Parathyroid adenoma (tissue), 2 donors: ENCODE data around the gene FGFBP2.

Experiments used
- H2AFZ ChIP-seq: fragments of 300-600 bp; sonication (generic); one replicate; pipeline ENCODE4 v1.7.0; 2017; ENCODE audit warnings: antibody characterized with exemption, mild to moderate bottlenecking
- H3K27ac ChIP-seq: fragments of 300-600 bp; sonication (generic); one replicate; pipeline ENCODE4 v1.7.0; 2017
- H3K27me3 ChIP-seq: fragments of 300-600 bp; sonication (generic); one replicate; pipeline ENCODE4 v1.7.0; 2017; ENCODE audit warnings: low read length; ENCODE audit not compliant: control insufficient read depth, insufficient read depth
- H3K36me3 ChIP-seq: fragments of 300-600 bp; sonication (generic); one replicate; pipeline ENCODE4 v1.7.0; 2017; ENCODE audit warnings: low read length; ENCODE audit not compliant: control insufficient read depth, insufficient read depth
- H3K4me1 ChIP-seq: fragments of 300-600 bp; sonication (generic); one replicate; pipeline ENCODE4 v1.7.0; 2017; ENCODE audit warnings: control low read depth
- H3K4me2 ChIP-seq: fragments of 300-600 bp; sonication (generic); one replicate; pipeline ENCODE4 v1.7.0; 2017; ENCODE audit warnings: low read length
- H3K4me3 ChIP-seq: fragments of 300-600 bp; sonication (generic); one replicate; pipeline ENCODE4 v1.7.0; 2017; ENCODE audit warnings: low read depth, low read length
- H3K79me2 ChIP-seq: fragments of 300-600 bp; sonication (generic); one replicate; pipeline ENCODE4 v1.7.0; 2017; ENCODE audit warnings: control low read depth
- H3K9ac ChIP-seq: fragments of 300-600 bp; sonication (generic); one replicate; pipeline ENCODE4 v1.7.0; 2017; ENCODE audit warnings: mild to moderate bottlenecking
- H3K9me3 ChIP-seq: fragments of 300-600 bp; sonication (generic); one replicate; pipeline ENCODE4 v1.7.0; 2017; ENCODE audit warnings: low read length; ENCODE audit not compliant: control insufficient read depth
- CTCF ChIP-seq: fragments of 300-600 bp; sonication (generic); IDR thresholded peaks from one replicate; pipeline ENCODE4 v1.7.0; 2017; ENCODE audit warnings: antibody characterized with exemption, mild to moderate bottlenecking
- donor health status: primary hyperparathyroidism.

Gene FGFBP2

GRCh38 chr4:15925830-15926229, 37.1 kb downstream of the FGFBP2 start:
- Histone ChIP-seq H3K36me3 (no peaks in the 10 kb centered on the region), H3K27ac (no peak overlapping the region), H3K4me3 (no peak overlapping the region), H3K9me3 (no peaks in the 10 kb centered on the region), H3K27me3 (no peaks in the 10 kb centered on the region), H2AFZ (no peak overlapping the region), H3K9ac (no peak overlapping the region), H3K79me2 (no peaks in the 10 kb centered on the region), H3K4me2 (no peak overlapping the region), H3K4me1 (no peaks in the 10 kb centered on the region)
- no peak for TF ChIP-seq CTCF

GRCh38 chr4:15921592-15921932, 41.4 kb downstream of the FGFBP2 start:
- Histone ChIP-seq H3K4me2 (no peak overlapping the region), H3K9ac (no peak overlapping the region), H3K79me2 (no peaks in the 10 kb centered on the region), H3K27ac (no peak overlapping the region), H3K27me3 (no peaks in the 10 kb centered on the region), H3K36me3 (no peaks in the 10 kb centered on the region), H3K4me1 (no peaks in the 10 kb centered on the region), H2AFZ (no peak overlapping the region), H3K9me3 (no peaks in the 10 kb centered on the region), H3K4me3 (no peak overlapping the region)
- no peak for TF ChIP-seq CTCF

GRCh38 chr4:15920723-15921591, 42.0 kb downstream of the FGFBP2 start:
- TF ChIP-seq CTCF, result no peak
- H3K27ac ChIP-seq, result no peak overlapping the region

GRCh38 chr4:15918484-15919129, 44.4 kb downstream of the FGFBP2 start:
- Histone ChIP-seq H3K4me1 (no peaks in the 10 kb centered on the region), H2AFZ (no peak overlapping the region), H3K27ac (no peak overlapping the region), H3K79me2 (no peaks in the 10 kb centered on the region), H3K4me2 (no peak overlapping the region), H3K4me3 (no peak overlapping the region), H3K9me3 (no peaks in the 10 kb centered on the region), H3K9ac (no peak overlapping the region), H3K27me3 (no peaks in the 10 kb centered on the region), H3K36me3 (no peaks in the 10 kb centered on the region)
- TF ChIP-seq CTCF, result no peak

More at GRCh38 chr4:15920723-15921591, 42.0 kb downstream of the FGFBP2 start:
- no peaks in the 10 kb centered on the region for H3K9me3 ChIP-seq
- H3K4me2 ChIP-seq, result no peak overlapping the region
- H2AFZ ChIP-seq, result no peak overlapping the region
- H3K36me3 ChIP-seq, result no peaks in the 10 kb centered on the region
- no peak overlapping the region for H3K4me3 ChIP-seq
- H3K9ac ChIP-seq, result no peak overlapping the region
- no peaks in the 10 kb centered on the region for H3K4me1 ChIP-seq
- H3K27me3 ChIP-seq, result no peaks in the 10 kb centered on the region
- H3K79me2 ChIP-seq, result no peaks in the 10 kb centered on the region
